GM12874 (cell line): ENCODE results near the gene NXF1.

Experiments
- TF ChIP-seq, protein P1 (sequence below): IDR thresholded peaks from 2 replicates; pipeline ENCODE4 v1.5.1; 2011; ENCODE audit warnings: low read depth, mild to moderate bottlenecking, control low read depth, low read length, moderate library complexity; ENCODE audit not compliant: insufficient read depth

NXF1 gene

DNA sequence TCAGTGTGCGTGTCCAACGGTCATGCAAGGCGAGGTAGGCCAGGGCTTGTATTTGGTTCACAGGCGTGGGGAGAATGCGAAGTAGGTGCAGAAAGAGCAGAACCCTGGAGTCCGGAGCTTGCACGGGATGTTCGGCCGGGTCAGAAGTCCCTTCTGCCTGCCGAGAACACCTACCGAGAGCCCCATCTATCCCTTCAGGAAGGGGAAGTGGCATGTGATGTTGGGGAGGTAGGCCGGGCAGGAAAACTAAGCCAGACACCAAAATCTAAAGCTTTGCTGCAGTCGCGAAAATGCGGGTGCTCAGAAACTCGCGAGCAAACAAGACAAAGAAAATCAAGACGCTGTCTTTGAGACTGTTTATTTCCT is 34.5 kb downstream of the NXF1 start:
- TF ChIP-seq, protein P1, sequence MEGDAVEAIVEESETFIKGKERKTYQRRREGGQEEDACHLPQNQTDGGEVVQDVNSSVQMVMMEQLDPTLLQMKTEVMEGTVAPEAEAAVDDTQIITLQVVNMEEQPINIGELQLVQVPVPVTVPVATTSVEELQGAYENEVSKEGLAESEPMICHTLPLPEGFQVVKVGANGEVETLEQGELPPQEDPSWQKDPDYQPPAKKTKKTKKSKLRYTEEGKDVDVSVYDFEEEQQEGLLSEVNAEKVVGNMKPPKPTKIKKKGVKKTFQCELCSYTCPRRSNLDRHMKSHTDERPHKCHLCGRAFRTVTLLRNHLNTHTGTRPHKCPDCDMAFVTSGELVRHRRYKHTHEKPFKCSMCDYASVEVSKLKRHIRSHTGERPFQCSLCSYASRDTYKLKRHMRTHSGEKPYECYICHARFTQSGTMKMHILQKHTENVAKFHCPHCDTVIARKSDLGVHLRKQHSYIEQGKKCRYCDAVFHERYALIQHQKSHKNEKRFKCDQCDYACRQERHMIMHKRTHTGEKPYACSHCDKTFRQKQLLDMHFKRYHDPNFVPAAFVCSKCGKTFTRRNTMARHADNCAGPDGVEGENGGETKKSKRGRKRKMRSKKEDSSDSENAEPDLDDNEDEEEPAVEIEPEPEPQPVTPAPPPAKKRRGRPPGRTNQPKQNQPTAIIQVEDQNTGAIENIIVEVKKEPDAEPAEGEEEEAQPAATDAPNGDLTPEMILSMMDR = no peak

DNA sequence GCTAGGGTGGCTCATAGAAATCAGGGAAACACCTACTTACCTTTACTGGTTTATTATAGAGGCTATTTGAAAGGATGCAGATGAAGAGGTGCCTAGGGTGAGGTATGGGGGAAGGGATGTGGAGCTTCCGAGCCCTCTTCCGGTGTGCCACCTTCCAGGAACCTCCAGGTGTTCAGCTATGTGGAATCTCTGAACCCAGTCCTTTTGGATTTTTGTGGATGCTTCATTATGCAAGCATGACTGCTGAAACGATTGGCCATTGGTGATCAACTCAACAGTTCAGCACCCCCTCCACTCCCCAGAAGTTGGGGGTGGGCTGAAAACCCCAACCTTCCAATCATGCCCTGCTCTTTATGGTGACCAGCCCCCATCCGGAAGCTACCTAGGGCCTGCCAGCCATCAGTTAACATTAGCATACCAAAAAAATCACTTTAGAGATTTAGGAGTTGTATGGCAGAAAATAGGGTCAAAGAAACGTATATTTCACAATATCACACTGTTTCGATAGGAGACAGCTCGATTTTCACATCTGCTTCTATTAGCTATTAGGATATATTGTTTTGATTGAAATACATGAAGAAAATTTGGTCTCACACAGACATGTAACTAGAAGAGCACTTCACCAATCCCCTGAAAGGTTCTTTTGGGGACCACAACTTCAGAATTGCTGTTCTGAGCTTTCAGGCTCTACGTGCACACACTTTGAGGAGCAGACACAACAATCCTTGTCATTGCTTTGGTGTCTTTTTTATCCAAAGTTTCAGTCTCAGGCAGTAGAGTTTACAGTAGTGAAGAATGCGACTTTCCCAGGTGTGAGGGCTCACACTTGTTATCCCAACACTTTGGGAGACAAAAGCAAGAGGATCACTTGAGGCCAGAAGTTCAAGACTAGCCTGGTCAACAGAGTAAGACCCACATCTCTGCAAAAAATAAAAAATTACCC is 47.1 kb downstream of the NXF1 start:
- TF ChIP-seq, protein P1 = no peak

DNA sequence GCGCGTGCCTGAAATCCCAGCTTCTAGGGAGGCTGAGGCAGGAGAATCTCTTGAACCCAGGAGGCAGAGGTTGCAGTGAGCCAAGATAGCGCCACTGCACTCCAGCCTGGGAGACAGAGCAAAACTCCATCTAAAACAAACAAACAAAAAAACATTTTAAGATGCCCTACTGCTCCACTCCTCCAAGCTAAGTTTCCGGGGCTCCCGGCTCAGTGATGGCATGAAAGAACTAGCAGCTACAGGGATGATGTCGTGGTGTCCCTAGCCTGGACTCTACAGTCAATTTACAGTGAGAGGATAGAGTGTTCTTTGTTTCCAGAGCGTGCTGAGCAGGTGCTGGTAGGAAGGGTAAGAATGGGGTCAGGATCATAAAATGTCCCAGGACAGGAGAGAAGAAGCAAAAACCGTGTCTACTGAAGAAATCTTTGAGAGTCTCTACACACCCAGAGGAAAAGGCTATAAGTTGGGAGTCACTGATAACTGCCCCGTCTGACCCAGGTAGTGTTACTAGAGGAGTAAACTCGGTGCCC is 50.1 kb downstream of the NXF1 start:
- TF ChIP-seq, protein P1 = no peak

DNA sequence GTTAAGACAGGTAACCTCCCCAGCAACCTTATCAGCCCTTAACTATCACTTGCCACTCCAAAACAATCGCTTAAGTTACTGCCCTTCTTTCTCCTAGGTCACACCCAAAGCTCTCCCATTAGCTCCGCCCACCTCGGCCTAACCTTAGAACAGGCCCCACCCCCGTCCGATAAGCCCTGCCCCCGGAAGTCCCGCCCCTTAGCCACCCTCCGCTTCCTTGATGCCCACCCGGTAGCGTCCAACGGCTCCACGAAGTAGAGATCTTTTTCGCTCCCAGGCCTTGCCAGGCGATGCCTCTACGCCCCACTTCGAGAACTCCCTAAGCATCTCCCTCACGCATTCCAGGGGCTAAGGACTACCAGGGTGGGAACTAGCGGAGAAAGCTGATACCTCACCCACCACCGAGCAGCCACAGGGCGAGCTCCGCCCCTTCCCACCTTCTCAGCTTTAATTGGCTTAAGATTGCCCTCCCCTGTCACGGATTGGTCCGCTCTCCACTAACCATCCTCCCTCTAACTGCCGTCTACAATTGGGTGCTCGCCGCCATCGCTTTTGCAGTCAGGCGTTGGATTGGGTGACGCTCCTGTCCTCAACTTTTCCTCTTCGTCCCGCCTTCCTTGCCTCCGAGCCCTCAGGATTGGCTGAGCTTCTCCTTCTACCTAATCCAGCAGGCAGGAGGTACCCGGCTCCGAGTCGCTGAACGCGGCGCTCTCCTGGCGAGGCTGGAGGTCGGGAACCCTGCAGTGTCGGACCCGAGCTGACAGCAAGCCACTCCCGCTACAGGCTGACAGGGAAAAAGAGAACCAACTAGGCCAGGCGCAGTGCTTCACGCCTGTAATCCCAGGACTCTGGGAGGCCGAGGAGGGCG is 51.3 kb downstream of the NXF1 start, which contains the start of gene ZBTB3:
Gene ZBTB3 (minus strand): TSS at position 425 of the 868 bp plus-strand sequence. CDS start 496 bp downstream, outside the sequence.
- TF ChIP-seq, protein P1 = no peak

DNA sequence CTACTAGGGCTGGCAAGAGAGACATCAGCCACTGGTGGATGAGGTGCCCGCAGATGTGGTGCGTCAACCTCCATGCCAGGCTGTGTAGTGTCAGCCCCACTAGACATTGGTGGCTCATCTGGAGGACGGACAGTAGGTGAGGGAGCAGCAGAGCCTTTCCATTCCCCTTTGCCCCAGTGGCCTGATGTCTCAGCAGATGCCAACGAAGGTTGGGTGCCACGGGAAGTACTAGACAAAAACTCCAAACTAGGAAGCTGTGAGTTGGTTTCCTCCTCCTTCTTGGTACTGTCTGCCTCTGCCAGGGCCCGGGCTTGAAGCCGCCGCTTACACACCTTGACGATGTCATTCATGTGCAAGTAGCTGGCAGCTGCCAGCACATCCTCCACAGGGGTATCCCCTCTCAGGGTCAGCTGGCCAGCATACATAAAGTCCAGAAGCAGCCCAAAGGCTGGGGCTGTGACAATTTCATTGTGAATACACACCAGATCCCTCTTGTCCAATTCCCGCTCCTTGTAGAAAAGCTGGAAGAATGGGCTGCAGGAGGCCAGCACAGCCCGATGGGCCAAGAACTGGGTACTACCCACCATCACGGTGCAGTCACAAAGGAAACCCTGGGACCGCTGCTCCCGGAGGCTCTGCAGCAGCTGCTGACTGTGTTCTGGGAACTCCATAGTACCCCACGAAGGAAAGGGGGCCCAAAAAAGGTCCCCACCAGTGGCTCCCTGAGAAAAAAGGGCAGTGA is 52.1 kb downstream of the NXF1 start:
- TF ChIP-seq, protein P1 = no peak

DNA sequence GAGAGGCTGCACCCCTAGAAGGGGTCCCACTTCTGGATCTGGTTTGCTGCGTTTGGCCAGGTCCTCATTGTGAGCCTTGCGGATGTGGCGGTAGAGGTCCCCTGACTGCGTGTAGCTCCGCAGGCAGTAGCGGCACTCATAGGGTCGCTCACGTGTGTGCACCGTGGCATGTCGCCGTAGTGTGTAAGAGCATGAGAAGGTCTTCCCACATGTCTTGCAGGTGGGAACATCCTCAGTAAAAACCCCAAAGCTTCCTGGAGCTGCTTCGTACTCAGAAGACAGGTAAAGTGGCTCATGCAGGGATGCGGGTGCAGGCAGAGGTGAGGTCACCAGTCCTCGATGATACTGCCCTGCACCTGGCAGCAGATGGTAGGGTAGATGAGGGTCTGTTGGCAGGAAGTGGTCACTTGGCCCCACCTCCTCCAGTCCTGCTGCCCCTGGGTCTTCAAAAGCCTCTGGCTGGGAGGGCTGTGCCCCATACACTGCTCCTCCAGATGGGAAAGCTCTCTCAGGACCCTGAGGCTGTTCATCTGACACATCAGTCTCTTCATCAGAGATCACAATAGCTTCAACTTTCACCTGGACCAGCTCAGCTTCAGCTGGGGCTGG is 53.0 kb downstream of the NXF1 start:
- TF ChIP-seq, protein P1 = no peak
